HCT116 (cell line): ENCODE results near the gene ULBP1. TPM values are rescaled to one million over a fixed set of nuclear protein-coding genes. Genes with fewer than 3 reads are reported as not detected.

ENCODE experiments used
- ATAC-seq: fragments of 200-7000 bp; cut with Tn5 transposase; 2 replicates; pipeline ENCODE4 v1.9.1; 2020; ENCODE audit warnings: mild to moderate bottlenecking, moderate library complexity
- BruUV-seq: library from RNA; stranded (reverse); fragments of 400-500 nt; replicated peaks from 2 replicates; lab custom pipeline; 2021; lab: Mats Ljungman, UMichigan
- CTCF ChIA-PET: fragments of 300-600 bp; sonication (Branson Sonifier 250); formaldehyde crosslinking; loops from one replicate; lab custom pipeline; 2021; ENCODE audit warnings: antibody characterized with exemption; lab: Charles Lee
- POLR2A ChIA-PET: fragments of 300-600, 350-600 bp; sonication (Branson Sonifier 250); formaldehyde crosslinking; loops from one replicate; lab custom pipeline; 2021; ENCODE audit warnings: antibody characterized with exemption; lab: Charles Lee
- RAD21 ChIA-PET, 2 experiments: fragments of 300-600 bp; sonication (Branson Sonifier 250); formaldehyde crosslinking; loops; one replicate each; lab custom pipeline; 2023; ENCODE audit warnings: low total read pairs in 2 of 2; ENCODE audit not compliant: uncharacterized antibody in 2 of 2, unreplicated experiment in 2 of 2, low non-redundant PET in 1 of 2; lab: Charles Lee
- DNase-seq: peaks from one replicate; pipeline ENCODE4 v3.0.0-alpha.2; 2010; ENCODE audit warnings: low read depth, low spot score
- H2AFZ ChIP-seq: fragments of 200-600 bp; shearing (Covaris generic), sonication (generic); 2 replicates; pipeline ENCODE4 v1.6.1; 2017; ENCODE audit warnings: low read depth, mixed run types, mixed read lengths, antibody characterized with exemption, low read length; ENCODE audit not compliant: poor library complexity, severe bottlenecking
- H3K27ac ChIP-seq: 2 replicates; pipeline ENCODE4 v1.5.1; 2012; ENCODE audit warnings: low read depth, low read length
- H3K27me3 ChIP-seq: fragments of 200-600 bp; sonication (generic); 2 replicates; pipeline ENCODE4 v1.6.1; 2016; ENCODE audit warnings: mixed run types, low read length, mixed read lengths; ENCODE audit not compliant: insufficient read depth
- H3K36me3 ChIP-seq, 2 experiments: fragments of 200-500 bp in 1 of 2; fragments of 200-600 bp in 1 of 2; sonication (Bioruptor generic) in 1 of 2; sonication (generic) in 1 of 2; 2 replicates each; pipeline versions ENCODE4 v1.5.1 to v1.6.1; 2014 to 2016; ENCODE audit warnings: low read length in 2 of 2, inconsistent platforms in 1 of 2, mixed read lengths in 1 of 2, mixed run types in 1 of 2; ENCODE audit not compliant: insufficient read depth in 2 of 2, control insufficient read depth in 1 of 2
- H3K4me1 ChIP-seq, 2 experiments: fragments of 200-600 bp in 1 of 2; sonication (generic) in 1 of 2; 2 replicates each; pipeline versions ENCODE4 v1.5.1 to v1.6.1; 2012 to 2017; ENCODE audit warnings: low read length in 2 of 2, inconsistent platforms in 1 of 2, mild to moderate bottlenecking in 1 of 2, mixed read lengths in 1 of 2, mixed run types in 1 of 2, moderate library complexity in 1 of 2; ENCODE audit not compliant: insufficient read depth in 2 of 2, control insufficient read depth in 1 of 2
- H3K4me2 ChIP-seq: fragments of 200-600 bp; sonication (generic); 2 replicates; pipeline ENCODE4 v1.6.1; 2017; ENCODE audit warnings: mixed run types, low read length, mixed read lengths
- H3K4me3 ChIP-seq, 2 experiments: fragments of 200-600 bp in 1 of 2; sonication (generic) in 1 of 2; replicated peaks in 1 of 2; 2 replicates each; pipeline ENCODE4 v1.5.1; 2011 to 2016; ENCODE audit warnings: low read length in 2 of 2, control low read depth in 1 of 2, low read depth in 1 of 2, mild to moderate bottlenecking in 1 of 2, mixed read lengths in 1 of 2, mixed run types in 1 of 2
- H3K79me2 ChIP-seq: fragments of 200-600 bp; sonication (generic); 2 replicates; pipeline ENCODE4 v1.6.1; 2017; ENCODE audit warnings: mild to moderate bottlenecking, mixed run types, low read length, moderate library complexity, mixed read lengths; ENCODE audit not compliant: insufficient read depth
- H3K9ac ChIP-seq: fragments of 200-600 bp; sonication (generic); 2 replicates; pipeline ENCODE4 v1.6.1; 2016; ENCODE audit warnings: low read length, mixed read lengths
- H3K9me2 ChIP-seq: fragments of 200-600 bp; sonication (generic), shearing (Covaris generic); 2 replicates; pipeline ENCODE4 v1.6.1; 2017; ENCODE audit warnings: mixed run types, mild to moderate bottlenecking, moderate library complexity; ENCODE audit not compliant: insufficient read depth
- H3K9me3 ChIP-seq, 2 experiments: fragments of 200-500 bp in 1 of 2; fragments of 200-600 bp in 1 of 2; sonication (Bioruptor generic) in 1 of 2; sonication (generic) in 1 of 2; 2 replicates each; pipeline ENCODE4 v1.6.1; 2014 to 2017; ENCODE audit warnings: low read length in 2 of 2, mixed read lengths in 2 of 2, inconsistent platforms in 1 of 2, low read depth in 1 of 2, mild to moderate bottlenecking in 1 of 2, mixed run types in 1 of 2, moderate library complexity in 1 of 2; ENCODE audit not compliant: control insufficient read depth in 1 of 2, insufficient read depth in 1 of 2
- H4K20me1 ChIP-seq: fragments of 200-600 bp; sonication (generic), shearing (Covaris generic); 2 replicates; pipeline ENCODE4 v1.6.1; 2017; ENCODE audit warnings: mixed run types, mild to moderate bottlenecking, moderate library complexity; ENCODE audit not compliant: insufficient read depth
- CBX3 ChIP-seq: IDR thresholded peaks from 2 replicates; pipeline ENCODE4 v1.6.1; 2012; ENCODE audit warnings: low read depth
- CEBPB ChIP-seq: IDR thresholded peaks from 2 replicates; pipeline ENCODE4 v1.6.1; 2012; ENCODE audit warnings: low read depth
- EGR1 ChIP-seq: IDR thresholded peaks from 2 replicates; pipeline ENCODE4 v1.6.1; 2012; ENCODE audit warnings: low read depth
- ELF1 ChIP-seq: IDR thresholded peaks from 2 replicates; pipeline ENCODE4 v1.6.1; 2012; ENCODE audit warnings: low read depth, borderline replicate concordance
- EZH2 ChIP-seq: fragments of 200-600 bp; sonication (generic); IDR thresholded peaks from 2 replicates; pipeline ENCODE4 v1.6.1; 2017; ENCODE audit warnings: antibody characterized with exemption, mixed run types
- EZH2phosphoT487 ChIP-seq: fragments of 200-600 bp; IDR thresholded peaks from 2 replicates; pipeline ENCODE4 v1.6.1; 2018; ENCODE audit warnings: antibody characterized with exemption, borderline replicate concordance
- FOSL1 ChIP-seq: IDR thresholded peaks from 2 replicates; pipeline ENCODE4 v1.6.1; 2012; ENCODE audit warnings: low read depth
- JUND ChIP-seq: IDR thresholded peaks from 2 replicates; pipeline ENCODE4 v1.6.1; 2012
- MAX ChIP-seq: IDR thresholded peaks from 2 replicates; pipeline ENCODE4 v1.6.1; 2012
- REST ChIP-seq: IDR thresholded peaks from 2 replicates; pipeline ENCODE4 v1.6.1; 2012; ENCODE audit warnings: low read depth
- SIN3A ChIP-seq: IDR thresholded peaks from 2 replicates; pipeline ENCODE4 v1.6.1; 2012; ENCODE audit warnings: low read depth
- SP1 ChIP-seq: IDR thresholded peaks from 2 replicates; pipeline ENCODE4 v1.6.1; 2012; ENCODE audit warnings: low read depth
- SRF ChIP-seq: IDR thresholded peaks from 2 replicates; pipeline ENCODE4 v1.6.1; 2012; ENCODE audit warnings: low read depth
- YY1 ChIP-seq: IDR thresholded peaks from 2 replicates; pipeline ENCODE4 v1.6.1; 2011; ENCODE audit warnings: low read length, low read depth, moderate library complexity, mild to moderate bottlenecking; ENCODE audit not compliant: insufficient replicate concordance; ENCODE audit errors: extremely low read depth
- ZBTB33 ChIP-seq: IDR thresholded peaks from 2 replicates; pipeline ENCODE4 v1.6.1; 2011; ENCODE audit warnings: mild to moderate bottlenecking, low read length, moderate library complexity; ENCODE audit not compliant: insufficient replicate concordance; ENCODE audit errors: extremely low read depth
- ZFX ChIP-seq: fragments of 450-650 bp; IDR thresholded peaks from 2 replicates; pipeline ENCODE4 v1.6.1; 2017
- intact Hi-C: fragments of 100-400 bp; cut with micrococcal nuclease; formaldehyde crosslinking; loops from 2 replicates; pipeline ENCODE4 v1.10.0; 2022
- total RNA-seq: library from RNA; stranded (reverse); gene quantifications from one replicate; pipeline ENCODE4 v1.2.1, GENCODE V29; 2021; ENCODE audit not compliant: unreplicated experiment
- TF ChIP-seq, protein P1 (sequence below): IDR thresholded peaks from 2 replicates; pipeline ENCODE4 v1.6.1; 2012
- TF ChIP-seq, protein P2 (sequence below), 3 experiments: fragments of 200-600 bp in 1 of 3; sonication (generic) in 1 of 3; IDR thresholded peaks in 2 of 3; conservative IDR thresholded peaks in 1 of 3; 2 replicates each; pipeline ENCODE4 v1.5.1; 2012 to 2017; ENCODE audit warnings: low read depth in 2 of 3, low read length in 2 of 3, antibody characterized with exemption in 1 of 3, borderline replicate concordance in 1 of 3, control low read depth in 1 of 3, mild to moderate bottlenecking in 1 of 3, mixed read lengths in 1 of 3, mixed run types in 1 of 3, moderate library complexity in 1 of 3; ENCODE audit not compliant: insufficient read depth in 1 of 3

Gene ULBP1
- total RNA-seq, 1 experiment from 2014 or later = 12.4 TPM

DNA sequence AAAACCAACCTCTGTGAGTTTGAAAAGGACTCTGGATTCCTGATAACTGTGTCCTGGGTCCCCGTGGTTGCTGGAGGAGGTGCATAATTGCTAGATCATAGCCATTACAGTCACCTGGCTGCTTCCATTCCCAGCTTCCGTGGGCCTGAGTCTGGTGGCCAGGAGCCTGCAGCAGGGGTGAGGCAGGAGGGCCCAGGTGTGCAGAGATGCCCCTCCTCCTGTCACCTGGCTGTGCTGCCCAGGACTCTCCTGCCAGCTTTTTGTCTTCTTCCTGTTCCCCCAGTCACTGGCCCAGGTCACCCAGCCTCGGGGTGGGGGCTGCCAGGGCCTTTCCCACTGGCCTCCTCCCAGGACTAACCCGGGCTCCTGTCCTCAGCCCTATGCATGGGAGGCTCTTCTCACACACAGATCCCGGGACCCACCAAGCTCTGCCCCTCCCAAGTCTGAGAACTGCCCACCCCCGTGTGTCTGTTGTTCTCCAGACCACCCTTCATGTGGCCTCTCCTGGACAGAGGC is 31.6 kb downstream of the ULBP1 start:
- RAD21 ChIA-PET = no interaction called here
- intact Hi-C loops = no loop called here
- no peaks in the 10 kb centered on the region for H3K79me2 ChIP-seq
- no peak overlapping the region for H3K9ac ChIP-seq
- H3K4me2 ChIP-seq = no peak overlapping the region
- CTCF ChIA-PET = interaction anchor here (1.2 kb wide), 1 partner anchor 12 kb away, joined by 3 read pairs; no protein-coding TSS in a partner anchor
- H3K36me3 ChIP-seq = peaks cover 0 to 2% of the 10 kb centered on the region in 2 experiments; a peak in 1 of 4 replicates
- H2AFZ ChIP-seq = no peak overlapping the region
- no peaks in the 10 kb centered on the region for H3K4me1 ChIP-seq
- no peak overlapping the region for H3K4me3 ChIP-seq
- H3K9me3 ChIP-seq = no peaks in the 10 kb centered on the region
- POLR2A ChIA-PET = no interaction called here
- no peaks in the 10 kb centered on the region for H4K20me1 ChIP-seq
- TF ChIP-seq ZBTB33 (no peak), EGR1 (no peak), CEBPB (no peak), EZH2 (no peak), SP1 (no peak), ZFX (no peak), ELF1 (no peak), EZH2phosphoT487 (no peak), FOSL1 (no peak), REST (no peak), MAX (no peak), SIN3A (no peak), YY1 (no peak), JUND (no peak), CBX3 (no peak), SRF (no peak)
- TF ChIP-seq, protein P1, sequence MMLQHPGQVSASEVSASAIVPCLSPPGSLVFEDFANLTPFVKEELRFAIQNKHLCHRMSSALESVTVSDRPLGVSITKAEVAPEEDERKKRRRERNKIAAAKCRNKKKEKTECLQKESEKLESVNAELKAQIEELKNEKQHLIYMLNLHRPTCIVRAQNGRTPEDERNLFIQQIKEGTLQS = no peak
- TF ChIP-seq, protein P2, sequence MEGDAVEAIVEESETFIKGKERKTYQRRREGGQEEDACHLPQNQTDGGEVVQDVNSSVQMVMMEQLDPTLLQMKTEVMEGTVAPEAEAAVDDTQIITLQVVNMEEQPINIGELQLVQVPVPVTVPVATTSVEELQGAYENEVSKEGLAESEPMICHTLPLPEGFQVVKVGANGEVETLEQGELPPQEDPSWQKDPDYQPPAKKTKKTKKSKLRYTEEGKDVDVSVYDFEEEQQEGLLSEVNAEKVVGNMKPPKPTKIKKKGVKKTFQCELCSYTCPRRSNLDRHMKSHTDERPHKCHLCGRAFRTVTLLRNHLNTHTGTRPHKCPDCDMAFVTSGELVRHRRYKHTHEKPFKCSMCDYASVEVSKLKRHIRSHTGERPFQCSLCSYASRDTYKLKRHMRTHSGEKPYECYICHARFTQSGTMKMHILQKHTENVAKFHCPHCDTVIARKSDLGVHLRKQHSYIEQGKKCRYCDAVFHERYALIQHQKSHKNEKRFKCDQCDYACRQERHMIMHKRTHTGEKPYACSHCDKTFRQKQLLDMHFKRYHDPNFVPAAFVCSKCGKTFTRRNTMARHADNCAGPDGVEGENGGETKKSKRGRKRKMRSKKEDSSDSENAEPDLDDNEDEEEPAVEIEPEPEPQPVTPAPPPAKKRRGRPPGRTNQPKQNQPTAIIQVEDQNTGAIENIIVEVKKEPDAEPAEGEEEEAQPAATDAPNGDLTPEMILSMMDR (IDR thresholded peaks at IDR 0.05 in 2 of 3, conservative IDR thresholded peaks at IDR 0.05 in 1 of 3; ENCODE audit: borderline replicate concordance in 1 of 3, insufficient read depth in 1 of 3, low read depth in 2 of 3, low read length in 2 of 3) = no peak
- no peaks in the 10 kb centered on the region for H3K9me2 ChIP-seq
- ATAC-seq = no peak
- peaks cover 16% of the 10 kb centered on the region for H3K27me3 ChIP-seq
- DNase-seq = no peak
- no TSS peak for BruUV-seq
- H3K27ac ChIP-seq = no peak overlapping the region
